GM10266 (cell line): ENCODE measurements around the gene KCTD5.
"Not testable (repeated sequence)": the region's sequence is repeated elsewhere in the genome, so short reads cannot be mapped to it uniquely, and the experiment has no call there.

Experiments
- DNase-seq: peaks from one replicate; pipeline ENCODE4 v3.0.0; 2012; ENCODE audit errors: extremely low spot score
- CTCF ChIP-seq: IDR thresholded peaks from 2 replicates; pipeline ENCODE4 v1.5.1; 2012; ENCODE audit warnings: mild to moderate bottlenecking, low read depth; ENCODE audit not compliant: control insufficient read depth, insufficient read depth; ENCODE audit errors: missing control alignments

The KCTD5 gene

GRCh38 chr16:2720719-2721633 is 38.7 kb downstream of the KCTD5 start:
- peak; percentile 95 for DNase-seq
- TF ChIP-seq CTCF = peak; percentile 94

GRCh38 chr16:2721634-2722173 is 39.4 kb downstream of the KCTD5 start:
- not testable (repeated sequence) for DNase-seq

- no peak for TF ChIP-seq CTCF
- no peak for DNase-seq
These were observed 41.9 kb downstream of the KCTD5 start for GRCh38 chr16:2724088-2724676.

- DNase-seq = no peak
- TF ChIP-seq CTCF = no peak
These were observed 42.6 kb downstream of the KCTD5 start for GRCh38 chr16:2724816-2725348.

GRCh38 chr16:2726923-2727322 is 44.6 kb downstream of the KCTD5 start:
- TF ChIP-seq CTCF = no peak
- no peak for DNase-seq

DNA sequence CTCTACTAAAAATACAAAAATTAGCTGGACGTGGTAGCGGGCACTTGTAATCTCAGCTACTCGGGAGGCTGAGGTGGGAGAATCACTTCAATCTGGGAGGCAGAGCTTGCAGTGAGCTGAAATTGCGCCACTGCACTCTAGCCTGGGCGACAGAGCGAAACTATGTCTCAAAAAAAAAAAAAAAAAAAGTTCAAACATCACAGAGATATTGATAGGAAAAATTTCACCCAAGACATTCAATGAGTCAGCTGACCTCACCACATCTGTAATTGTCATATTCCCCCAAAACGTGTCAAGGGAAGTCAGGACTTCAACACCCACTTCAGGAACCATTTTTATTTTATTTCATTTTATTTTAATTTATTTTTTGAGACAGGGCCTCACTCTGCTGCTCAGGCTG is 45.7 kb downstream of the KCTD5 start:
- no peak for TF ChIP-seq CTCF
- DNase-seq = no peak

GRCh38 chr16:2734844-2735515 is 52.7 kb downstream of the KCTD5 start:
- DNase-seq = no peak
- no peak for TF ChIP-seq CTCF
